ENCODE data around the gene HSD11B2. TPM values are rescaled to one million over a fixed set of nuclear protein-coding genes. Genes with fewer than 3 reads are reported as not detected.

HSD11B2 gene
- total RNA-seq, 2 donors from 2014 or later = not detected

- DNase-seq (ENCODE audit: low spot score) (no peak), ATAC-seq (ENCODE audit: insufficient number of reproducible peaks, low FRiP score, low read depth) (no peak)
- no peak for TF ChIP-seq CTCF (IDR thresholded peaks at IDR 0.05)
- no peaks in the 10 kb centered on the region for H3K9me3 ChIP-seq
- no peaks in the 10 kb centered on the region for H3K27me3 ChIP-seq (replicated peaks; ENCODE audit: insufficient read depth)
- H3K27ac ChIP-seq = no peak overlapping the region
- peaks cover 0 to 38% of the 10 kb centered on the region in 2 donors for H3K4me1 ChIP-seq (ENCODE audit: control insufficient read depth in 1 of 2, low read depth in 2 of 2)
- peaks cover 23% of the 10 kb centered on the region for H3K36me3 ChIP-seq
- H3K4me3 ChIP-seq = no peak overlapping the region
Measured at GRCh38 chr16:67449739-67450138, 18.8 kb downstream of the HSD11B2 start.

- no peak overlapping the region for H3K27ac ChIP-seq
- ATAC-seq (ENCODE audit: insufficient number of reproducible peaks, low FRiP score, low read depth) = no peak
Measured at GRCh38 chr16:67451061-67451703, 20.3 kb downstream of the HSD11B2 start.

GRCh38 chr16:67451704-67452435 lies 20.9 kb downstream of the HSD11B2 start:
- peaks cover 17% of the 10 kb centered on the region for H3K36me3 ChIP-seq
- no peaks in the 10 kb centered on the region for H3K27me3 ChIP-seq (replicated peaks; ENCODE audit: insufficient read depth)
- H3K9me3 ChIP-seq = no peaks in the 10 kb centered on the region
- peaks cover 3 to 40% of the 10 kb centered on the region in 2 donors for H3K4me1 ChIP-seq (ENCODE audit: control insufficient read depth in 1 of 2, low read depth in 2 of 2)
- no peak overlapping the region for H3K27ac ChIP-seq
- DNase-seq (ENCODE audit: low spot score) (no peak), ATAC-seq (ENCODE audit: insufficient number of reproducible peaks, low FRiP score, low read depth) (no peak)
- no peak overlapping the region for H3K4me3 ChIP-seq
- no peak for TF ChIP-seq CTCF (IDR thresholded peaks at IDR 0.05)

More at GRCh38 chr16:67451061-67451703, 20.3 kb downstream of the HSD11B2 start:
- Histone ChIP-seq H3K4me3 (no peak overlapping the region), H3K4me1 (ENCODE audit: control insufficient read depth in 1 of 2, low read depth in 2 of 2) (peaks cover 0 to 36% of the 10 kb centered on the region in 2 donors), H3K36me3 (peaks cover 17% of the 10 kb centered on the region), H3K9me3 (no peaks in the 10 kb centered on the region), H3K27me3 (replicated peaks; ENCODE audit: insufficient read depth) (no peaks in the 10 kb centered on the region)
- TF ChIP-seq CTCF (IDR thresholded peaks at IDR 0.05) = no peak
- DNase-seq (ENCODE audit: low spot score) = no peak

- no peaks in the 10 kb centered on the region for H3K9me3 ChIP-seq
- ATAC-seq (ENCODE audit: insufficient number of reproducible peaks, low FRiP score, low read depth) (no peak), DNase-seq (ENCODE audit: low spot score) (no peak)
- H3K27me3 ChIP-seq (replicated peaks; ENCODE audit: insufficient read depth) = no peaks in the 10 kb centered on the region
- H3K4me3 ChIP-seq = no peak overlapping the region
- no peak for TF ChIP-seq CTCF (IDR thresholded peaks at IDR 0.05)
- peaks cover 21 to 61% of the 10 kb centered on the region in 2 donors for H3K4me1 ChIP-seq (ENCODE audit: control insufficient read depth in 1 of 2, low read depth in 2 of 2)
- peaks cover 17% of the 10 kb centered on the region for H3K36me3 ChIP-seq
- H3K27ac ChIP-seq = no peak overlapping the region
Measured at GRCh38 chr16:67454104-67454503, 23.2 kb downstream of the HSD11B2 start.

- H3K27me3 ChIP-seq (replicated peaks; ENCODE audit: insufficient read depth) = no peaks in the 10 kb centered on the region
- H3K9me3 ChIP-seq = no peaks in the 10 kb centered on the region
- peaks cover 17% of the 10 kb centered on the region for H3K36me3 ChIP-seq
- no peak overlapping the region for H3K4me3 ChIP-seq
- ATAC-seq (ENCODE audit: insufficient number of reproducible peaks, low FRiP score, low read depth) (no peak), DNase-seq (ENCODE audit: low spot score) (no peak)
- peaks cover 28 to 61% of the 10 kb centered on the region in 2 donors for H3K4me1 ChIP-seq (ENCODE audit: control insufficient read depth in 1 of 2, low read depth in 2 of 2)
- no peak for TF ChIP-seq CTCF (IDR thresholded peaks at IDR 0.05)
- H3K27ac ChIP-seq = no peak overlapping the region
Measured at GRCh38 chr16:67454852-67455251, 23.9 kb downstream of the HSD11B2 start.
